Measurements from ENCODE around the gene DRAM2.

The DRAM2 gene

GRCh38 chr1:111139956-111140679 is at the start of gene DRAM2, which contains the start of gene CEPT1:
TSS of gene DRAM2 (minus strand) at chr1:111140093. CDS start at chr1:111131554, 8,539 bp downstream.
TSS of gene CEPT1 (plus strand) at chr1:111140223. CDS start at chr1:111147715, 7,492 bp downstream.
- peak; percentile 90 to 91 for DNase-seq

- no peak for DNase-seq
Measured at GRCh38 chr1:111184663-111185062, 44.8 kb upstream of the DRAM2 start.

- no peak for DNase-seq
Measured at GRCh38 chr1:111183308-111184069, 43.6 kb upstream of the DRAM2 start.

- DNase-seq, result no peak
Measured at GRCh38 chr1:111182052-111182451, 42.2 kb upstream of the DRAM2 start.

- no peak for DNase-seq
Measured at GRCh38 chr1:111179968-111180533, 40.2 kb upstream of the DRAM2 start.

GRCh38 chr1:111176678-111177077 is 36.8 kb upstream of the DRAM2 start:
- DNase-seq, result no peak

GRCh38 chr1:111175349-111175748 is 35.5 kb upstream of the DRAM2 start:
- no peak for DNase-seq

GRCh38 chr1:111174070-111174469 is 34.2 kb upstream of the DRAM2 start:
- no peak for DNase-seq

- DNase-seq, result no peak
Measured at GRCh38 chr1:111172463-111172862, 32.6 kb upstream of the DRAM2 start.

- no peak for DNase-seq
Measured at GRCh38 chr1:111164151-111164550, 24.3 kb upstream of the DRAM2 start.

- no peak for DNase-seq
Measured at GRCh38 chr1:111163363-111163762, 23.5 kb upstream of the DRAM2 start.

GRCh38 chr1:111162488-111162880 is 22.6 kb upstream of the DRAM2 start:
- DNase-seq, result no peak

- DNase-seq, result no peak
Measured at GRCh38 chr1:111161843-111162487, 22.1 kb upstream of the DRAM2 start.

- no peak for DNase-seq
Measured at GRCh38 chr1:111157431-111157830, 17.5 kb upstream of the DRAM2 start.

- no peak for DNase-seq
Measured at GRCh38 chr1:111154021-111154999, 14.4 kb upstream of the DRAM2 start.

GRCh38 chr1:111151838-111152237 is 11.9 kb upstream of the DRAM2 start:
- DNase-seq, result no peak

- DNase-seq, result no peak
Measured at GRCh38 chr1:111148376-111148881, 8.5 kb upstream of the DRAM2 start.

GRCh38 chr1:111147948-111148347 is 8.1 kb upstream of the DRAM2 start:
- DNase-seq, result no peak

- DNase-seq, result no peak
Measured at GRCh38 chr1:111145963-111146768, 6.3 kb upstream of the DRAM2 start.

- DNase-seq, result no peak
Measured at GRCh38 chr1:111145542-111145941, 5.6 kb upstream of the DRAM2 start.

All from stimulated activated CD4-positive, alpha-beta T cell treated with anti-CD3 and anti-CD28 coated beads, Interleukin-4, amount 100 ng/mL, for 4 hours (primary cell).